OCI-LY7 (cell line): ENCODE measurements around the gene EXOSC7. TPM values are rescaled to one million over a fixed set of nuclear protein-coding genes. Genes with fewer than 3 reads are reported as not detected.

Source experiments
- BruUV-seq: library from RNA; stranded (reverse); fragments of 400-500 nt; replicated peaks from 2 replicates; lab custom pipeline; 2021; lab: Mats Ljungman, UMichigan
- CTCF ChIA-PET: fragments of 300-600 bp; sonication (Branson Sonifier 250); formaldehyde crosslinking; loops from one replicate; lab custom pipeline; 2022; ENCODE audit warnings: antibody characterized with exemption; ENCODE audit not compliant: unreplicated experiment; lab: Charles Lee
- POLR2A ChIA-PET: fragments of 300-600 bp; sonication (Branson Sonifier 250); formaldehyde crosslinking; loops from one replicate; lab custom pipeline; 2022; ENCODE audit warnings: antibody characterized with exemption; lab: Charles Lee
- DNase-seq: peaks from one replicate; pipeline ENCODE4 v3.0.0-alpha.2; 2015; ENCODE audit warnings: low spot score
- H2AFZ ChIP-seq: fragments of 200-600 bp; sonication (generic), shearing (Covaris generic); 2 replicates; pipeline ENCODE4 v1.6.1; 2014; ENCODE audit warnings: mild to moderate bottlenecking, antibody characterized with exemption, low read length, moderate library complexity
- H3K27ac ChIP-seq: fragments of 200-600 bp; sonication (generic); 2 replicates; pipeline ENCODE4 v1.5.1; 2014; ENCODE audit warnings: mixed run types, low read depth, mild to moderate bottlenecking, moderate library complexity, low read length, inconsistent platforms; ENCODE audit not compliant: poor library complexity, severe bottlenecking
- H3K36me3 ChIP-seq: fragments of 200-600 bp; sonication (generic); 2 replicates; pipeline ENCODE4 v1.6.1; 2014; ENCODE audit warnings: mild to moderate bottlenecking, antibody characterized with exemption, low read length, moderate library complexity, mixed read lengths; ENCODE audit not compliant: insufficient read depth
- H3K4me1 ChIP-seq: fragments of 200-600 bp; sonication (generic); 2 replicates; pipeline ENCODE4 v1.5.1; 2014; ENCODE audit warnings: mild to moderate bottlenecking, low read length; ENCODE audit not compliant: insufficient read depth, poor library complexity, severe bottlenecking
- H3K4me2 ChIP-seq: fragments of 200-600 bp; sonication (generic); 2 replicates; pipeline ENCODE4 v1.6.1; 2014; ENCODE audit warnings: mild to moderate bottlenecking, low read length
- H3K4me3 ChIP-seq: fragments of 200-600 bp; sonication (generic); 2 replicates; pipeline ENCODE4 v1.5.1; 2014; ENCODE audit warnings: mild to moderate bottlenecking, low read depth, low read length; ENCODE audit not compliant: poor library complexity, severe bottlenecking
- H3K79me2 ChIP-seq: fragments of 200-600 bp; sonication (generic); 2 replicates; pipeline ENCODE4 v1.6.1; 2016; ENCODE audit warnings: low read depth, mild to moderate bottlenecking, low read length, moderate library complexity, mixed read lengths; ENCODE audit not compliant: insufficient read depth
- H3K9me2 ChIP-seq: fragments of 200-600 bp; sonication (generic); 2 replicates; pipeline ENCODE4 v1.6.1; 2016; ENCODE audit warnings: mild to moderate bottlenecking, low read length, mixed read lengths; ENCODE audit not compliant: insufficient read depth
- H3K9me3 ChIP-seq: fragments of 200-600 bp; sonication (generic); 2 replicates; pipeline ENCODE4 v1.6.1; 2014; ENCODE audit warnings: mild to moderate bottlenecking, mixed run types, low read length, mixed read lengths
- H4K20me1 ChIP-seq: fragments of 200-600 bp; sonication (generic); 2 replicates; pipeline ENCODE4 v1.6.1; 2014; ENCODE audit warnings: mild to moderate bottlenecking, antibody characterized with exemption, low read length, moderate library complexity, mixed read lengths; ENCODE audit not compliant: insufficient read depth
- EZH2phosphoT487 ChIP-seq: fragments of 200-600 bp; sonication (generic); IDR thresholded peaks from 2 replicates; pipeline ENCODE4 v1.6.1; 2018; ENCODE audit warnings: low read depth, borderline replicate concordance, mild to moderate bottlenecking, mixed run types, antibody characterized with exemption, low read length, moderate library complexity, mixed read lengths
- intact Hi-C: fragments of 100-400 bp; cut with micrococcal nuclease; formaldehyde crosslinking; loops from one replicate; pipeline ENCODE4 v1.10.0; 2022; ENCODE audit not compliant: unreplicated experiment
- total RNA-seq, 2 experiments: library from RNA; depleted of rRNA in 1 of 2; stranded (reverse); fragments of >200 nt in 1 of 2; shearing (Covaris generic) in 1 of 2; gene quantifications; 2 replicates each; pipeline ENCODE4 v1.2.3, GENCODE V29; 2014 to 2022
- TF ChIP-seq, protein P1 (sequence below): fragments of 200-600 bp; sonication (generic); conservative IDR thresholded peaks from 2 replicates; pipeline ENCODE4 v1.5.1; 2014; ENCODE audit warnings: mild to moderate bottlenecking, antibody characterized with exemption, low read length, moderate library complexity, mixed read lengths

The EXOSC7 gene
- total RNA-seq, 2 experiments from 2014 or later: 60.3 to 65.3 TPM

DNA sequence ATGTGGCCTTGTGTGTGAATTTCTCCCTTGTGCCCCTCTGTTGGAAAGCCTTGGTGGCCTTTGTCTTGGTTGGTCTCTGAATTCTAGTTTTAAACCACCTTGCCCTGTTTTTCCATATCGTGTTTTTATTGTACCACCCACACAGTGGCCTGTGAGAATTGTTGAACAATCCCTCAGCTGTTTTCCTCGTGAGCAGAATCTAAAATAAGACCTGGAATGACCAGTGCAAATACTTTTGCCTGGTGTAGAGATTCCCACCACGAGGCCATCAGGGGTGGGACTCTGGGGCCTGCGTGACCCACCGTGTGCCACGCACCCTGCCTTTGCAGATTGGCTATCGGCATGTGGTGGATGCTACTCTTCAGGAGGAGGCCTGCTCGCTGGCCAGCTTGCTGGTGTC is 31.0 kb downstream of the EXOSC7 start:
- Histone ChIP-seq H3K4me1 (peaks cover 12% of the 10 kb centered on the region), H3K36me3 (peaks cover 89% of the 10 kb centered on the region), H3K4me2 (no peak overlapping the region), H3K79me2 (no peaks in the 10 kb centered on the region), H2AFZ (no peak overlapping the region), H4K20me1 (no peaks in the 10 kb centered on the region), H3K9me3 (no peaks in the 10 kb centered on the region), H3K9me2 (no peaks in the 10 kb centered on the region), H3K27ac (no peak overlapping the region), H3K4me3 (no peak overlapping the region)
- intact Hi-C loops: no loop called here
- POLR2A ChIA-PET: interaction anchor here (0.6 kb wide), 1 partner anchor 573 kb away, joined by 3 read pairs; no protein-coding TSS in a partner anchor
- no TSS peak for BruUV-seq
- no peak for TF ChIP-seq EZH2phosphoT487
- TF ChIP-seq, protein P1, sequence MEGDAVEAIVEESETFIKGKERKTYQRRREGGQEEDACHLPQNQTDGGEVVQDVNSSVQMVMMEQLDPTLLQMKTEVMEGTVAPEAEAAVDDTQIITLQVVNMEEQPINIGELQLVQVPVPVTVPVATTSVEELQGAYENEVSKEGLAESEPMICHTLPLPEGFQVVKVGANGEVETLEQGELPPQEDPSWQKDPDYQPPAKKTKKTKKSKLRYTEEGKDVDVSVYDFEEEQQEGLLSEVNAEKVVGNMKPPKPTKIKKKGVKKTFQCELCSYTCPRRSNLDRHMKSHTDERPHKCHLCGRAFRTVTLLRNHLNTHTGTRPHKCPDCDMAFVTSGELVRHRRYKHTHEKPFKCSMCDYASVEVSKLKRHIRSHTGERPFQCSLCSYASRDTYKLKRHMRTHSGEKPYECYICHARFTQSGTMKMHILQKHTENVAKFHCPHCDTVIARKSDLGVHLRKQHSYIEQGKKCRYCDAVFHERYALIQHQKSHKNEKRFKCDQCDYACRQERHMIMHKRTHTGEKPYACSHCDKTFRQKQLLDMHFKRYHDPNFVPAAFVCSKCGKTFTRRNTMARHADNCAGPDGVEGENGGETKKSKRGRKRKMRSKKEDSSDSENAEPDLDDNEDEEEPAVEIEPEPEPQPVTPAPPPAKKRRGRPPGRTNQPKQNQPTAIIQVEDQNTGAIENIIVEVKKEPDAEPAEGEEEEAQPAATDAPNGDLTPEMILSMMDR: no peak
- DNase-seq: no peak
- CTCF ChIA-PET: no interaction called here

DNA sequence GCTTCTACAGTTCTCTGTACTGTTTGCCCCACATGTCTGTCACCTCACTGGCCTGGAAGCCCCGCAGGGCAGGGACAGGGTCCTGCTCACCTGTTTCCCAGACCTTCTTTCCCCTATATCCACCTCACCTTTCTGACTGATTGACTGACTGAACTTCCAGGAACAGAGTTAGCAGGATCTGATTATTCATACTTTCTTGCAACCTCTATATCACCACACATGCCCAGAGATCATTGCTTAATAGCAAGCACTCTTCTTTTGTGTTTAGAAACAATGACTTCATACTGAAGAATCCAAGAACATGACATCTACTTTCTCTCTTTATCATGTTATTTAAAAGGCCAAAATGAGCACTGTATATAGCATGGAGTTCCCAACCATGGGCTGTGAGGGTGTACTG is 32.1 kb downstream of the EXOSC7 start:
- no peaks in the 10 kb centered on the region for H3K9me3 ChIP-seq
- no peaks in the 10 kb centered on the region for H3K9me2 ChIP-seq
- no peak for DNase-seq
- intact Hi-C loops: no loop called here
- H4K20me1 ChIP-seq: no peaks in the 10 kb centered on the region
- H3K4me1 ChIP-seq: peaks cover 14% of the 10 kb centered on the region
- CTCF ChIA-PET: no interaction called here
- TF ChIP-seq EZH2phosphoT487: no peak
- TF ChIP-seq, protein P1: no peak
- no peaks in the 10 kb centered on the region for H3K79me2 ChIP-seq
- POLR2A ChIA-PET: no interaction called here
- H3K4me3 ChIP-seq: no peak overlapping the region
- H3K4me2 ChIP-seq: no peak overlapping the region
- H2AFZ ChIP-seq: no peak overlapping the region
- BruUV-seq: no TSS peak
- H3K27ac ChIP-seq: no peak overlapping the region
- H3K36me3 ChIP-seq: peaks cover 89% of the 10 kb centered on the region

DNA sequence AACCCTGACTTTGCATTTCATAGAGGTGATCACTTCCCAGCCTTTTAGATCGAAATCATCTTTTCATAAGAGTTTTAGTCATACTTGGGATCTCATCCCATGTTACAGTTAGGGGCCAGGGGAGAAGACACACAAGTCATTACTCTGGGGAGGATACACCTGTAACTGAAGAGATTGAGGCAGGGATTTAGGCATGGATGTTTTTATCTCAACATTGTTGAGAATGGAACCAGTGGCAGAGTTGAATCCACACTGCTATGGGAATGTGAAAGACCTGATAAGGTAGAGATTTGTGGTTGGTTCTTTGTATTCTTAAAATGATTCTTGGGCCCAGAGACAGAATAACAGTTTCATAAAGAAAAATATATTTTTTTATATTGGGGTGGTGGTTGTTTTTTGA is 33.8 kb downstream of the EXOSC7 start:
- Histone ChIP-seq H2AFZ (no peak overlapping the region), H3K9me3 (no peaks in the 10 kb centered on the region), H3K4me2 (no peak overlapping the region), H3K9me2 (no peaks in the 10 kb centered on the region), H4K20me1 (no peaks in the 10 kb centered on the region), H3K4me3 (no peak overlapping the region), H3K27ac (no peak overlapping the region), H3K36me3 (peaks cover 86% of the 10 kb centered on the region), H3K79me2 (no peaks in the 10 kb centered on the region), H3K4me1 (peaks cover 14% of the 10 kb centered on the region)
- no peak for TF ChIP-seq EZH2phosphoT487
- TF ChIP-seq, protein P1: no peak
- BruUV-seq: no TSS peak
- ChIA-PET POLR2A (no interaction called here), CTCF (no interaction called here)
- intact Hi-C loops: no loop called here
- DNase-seq: no peak
